Glomerular endothelial cell (primary cell): Measurements from ENCODE around the gene TMCC3. TPM values are rescaled to one million over a fixed set of nuclear protein-coding genes. Genes with fewer than 3 reads are reported as not detected.
"Not testable (repeated sequence)": the region's sequence is repeated elsewhere in the genome, so short reads cannot be mapped to it uniquely, and the experiment has no call there.

Source experiments
- DNase-seq: peaks from one replicate; pipeline ENCODE4 v3.0.0-alpha.2; 2011; ENCODE audit warnings: low read depth, low spot score; ENCODE audit errors: extremely low read depth
- total RNA-seq: library from RNA; depleted of rRNA; stranded (reverse); fragments of >200 nt; gene quantifications from 2 replicates; pipeline ENCODE4 v1.2.3, GENCODE V29; 2015

Gene TMCC3
- total RNA-seq, 1 donor from 2014 or later = 20.5 TPM

DNA sequence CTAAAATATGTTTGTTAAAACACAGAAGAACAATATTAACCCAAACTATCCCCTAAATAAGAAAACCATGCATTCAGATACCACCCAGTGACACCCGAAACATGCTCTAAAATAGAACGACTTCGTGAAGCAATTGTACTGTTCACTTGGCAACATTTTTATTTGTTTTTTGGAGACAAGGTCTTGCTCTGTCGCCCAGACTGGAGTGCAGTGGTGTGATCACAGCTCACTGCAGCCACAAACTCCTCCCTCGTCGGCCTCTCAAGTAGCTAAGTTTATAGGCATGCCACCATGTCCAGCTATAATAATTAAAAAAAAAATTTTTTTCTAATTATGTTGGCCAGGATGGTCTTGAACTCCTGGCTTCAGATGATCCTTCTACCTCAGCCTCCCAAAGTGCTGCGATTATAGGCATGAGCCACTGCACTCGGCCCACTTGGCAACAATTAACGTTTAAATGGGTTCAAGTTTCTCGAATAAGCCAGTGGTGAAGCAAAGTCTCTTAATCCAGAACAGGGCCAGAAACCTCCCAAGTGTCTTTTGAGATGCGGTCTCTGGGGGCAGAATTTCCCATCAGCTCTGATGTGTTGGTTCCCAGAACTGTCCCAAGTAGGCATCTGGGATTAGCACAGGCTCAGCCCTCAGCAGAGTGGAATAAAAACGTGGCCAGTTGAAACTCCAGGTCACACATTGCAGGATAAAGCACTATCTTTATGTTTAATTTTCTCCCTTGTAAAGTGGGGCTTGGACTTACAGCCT, 74.5 kb downstream of the TMCC3 start:
- DNase-seq = no peak

DNA sequence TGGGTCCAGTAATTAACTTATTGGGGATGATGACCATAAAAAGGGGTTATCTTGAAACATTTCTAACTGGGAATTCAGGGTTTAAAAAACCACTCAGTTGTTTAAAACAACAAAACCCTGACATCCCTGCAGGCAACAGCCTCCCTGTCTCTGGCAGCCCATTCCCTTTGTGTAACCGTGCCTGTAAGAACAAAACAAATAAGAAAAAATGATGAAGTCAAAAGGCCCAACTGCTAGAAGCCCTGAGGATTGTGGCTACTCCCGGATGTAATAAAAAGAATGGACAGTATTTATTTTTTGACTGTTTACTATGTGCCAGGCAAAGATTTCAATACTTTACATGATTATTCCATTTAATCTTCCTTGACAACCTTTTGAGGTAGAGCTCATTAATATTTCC, 75.3 kb downstream of the TMCC3 start:
- DNase-seq = no peak

DNA sequence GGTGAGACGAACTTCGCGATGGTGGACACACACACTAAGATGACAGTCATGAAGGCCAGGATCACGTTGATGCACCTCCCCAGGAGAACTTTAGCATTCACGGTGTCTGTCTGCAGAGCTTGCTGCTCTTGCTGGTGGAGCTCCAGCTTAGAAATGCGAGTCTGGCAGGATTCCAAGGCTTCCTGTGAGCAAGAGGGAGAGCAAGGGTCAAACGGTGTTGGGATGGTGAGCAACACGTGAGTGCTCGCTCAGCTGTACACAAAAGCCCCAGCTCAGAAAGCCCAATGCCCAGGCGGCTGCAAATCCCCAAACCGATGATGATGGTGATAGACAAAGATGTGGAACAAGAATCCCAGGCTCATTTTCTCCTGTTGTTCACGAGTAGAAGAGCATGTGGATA, 78.8 kb downstream of the TMCC3 start:
- peak; percentile 91 for DNase-seq

DNA sequence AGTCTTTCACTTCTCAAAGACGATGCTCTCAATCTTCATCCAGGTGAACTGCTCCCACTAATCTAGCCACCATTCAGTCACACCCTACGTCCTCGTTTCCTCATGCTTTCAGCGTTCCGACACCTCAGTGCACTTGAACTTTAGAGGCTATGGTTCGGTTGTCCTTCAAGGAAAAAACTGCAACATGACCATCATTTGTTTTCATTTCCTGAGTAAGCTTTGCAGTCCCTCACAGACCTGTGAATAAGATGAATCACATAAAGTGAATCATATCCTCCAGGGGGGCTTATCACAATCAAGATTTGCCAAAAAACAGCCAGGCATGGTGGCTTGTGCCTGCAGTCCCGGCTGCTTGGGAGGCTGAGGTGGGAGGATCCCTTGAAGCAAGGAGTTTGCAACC, 80.2 kb downstream of the TMCC3 start:
- no peak for DNase-seq

DNA sequence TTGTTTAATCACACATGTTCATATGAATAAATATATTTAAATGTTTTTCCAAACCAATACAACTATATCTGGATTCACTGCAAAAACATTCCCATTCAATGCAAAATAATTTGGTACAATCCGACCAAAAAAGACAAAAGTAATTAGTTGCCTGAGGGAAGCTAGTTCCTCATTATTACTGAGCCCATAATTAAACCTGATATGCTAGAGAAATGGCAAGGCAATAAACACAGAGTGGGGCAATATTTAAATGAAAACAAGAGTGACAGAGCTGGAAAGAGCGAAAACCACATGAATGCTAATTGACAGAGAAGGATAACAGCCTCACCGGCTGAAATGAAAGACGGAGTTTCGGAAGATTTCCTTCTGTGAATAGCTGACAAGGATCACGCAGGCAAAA, 82.6 kb downstream of the TMCC3 start:
- DNase-seq = no peak

DNA sequence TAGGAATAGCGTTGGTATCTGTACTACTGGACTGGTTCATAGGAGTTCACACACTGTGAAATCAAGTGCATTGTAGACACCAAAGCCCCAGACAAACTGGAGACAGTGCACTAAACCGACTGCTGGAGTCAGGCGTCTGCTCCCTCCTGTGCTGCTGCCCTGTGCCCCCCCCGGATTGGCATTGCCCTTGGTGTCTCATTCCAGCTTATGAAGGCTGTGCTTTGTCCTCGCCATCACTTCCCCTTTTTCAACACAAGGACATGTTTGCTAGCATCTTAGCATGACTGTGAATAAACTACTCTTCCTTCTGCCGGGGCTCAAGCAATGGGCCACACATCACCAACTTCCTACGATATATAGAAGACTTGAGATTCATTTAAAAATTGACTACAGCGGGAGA, 84.0 kb downstream of the TMCC3 start:
- no peak for DNase-seq

DNA sequence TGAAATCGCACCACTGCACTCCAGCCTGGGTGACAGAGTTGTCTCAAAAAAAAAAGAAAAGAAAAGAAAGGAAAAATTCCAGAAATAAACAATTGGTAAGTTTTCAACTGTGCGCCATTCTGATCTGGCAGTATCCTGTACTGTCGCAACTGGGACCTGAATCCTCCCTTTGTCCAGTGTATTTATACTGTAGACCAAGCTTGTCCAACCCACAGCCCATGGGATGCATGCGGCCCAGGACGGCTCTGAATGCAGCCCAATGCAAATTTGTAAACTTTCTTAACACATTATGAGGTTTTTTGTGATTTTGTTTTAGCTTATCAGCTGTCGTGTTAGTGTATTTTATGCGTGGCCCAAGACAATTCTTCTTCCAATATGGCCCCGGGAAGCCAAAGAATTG, 84.7 kb downstream of the TMCC3 start:
- no peak for DNase-seq

DNA sequence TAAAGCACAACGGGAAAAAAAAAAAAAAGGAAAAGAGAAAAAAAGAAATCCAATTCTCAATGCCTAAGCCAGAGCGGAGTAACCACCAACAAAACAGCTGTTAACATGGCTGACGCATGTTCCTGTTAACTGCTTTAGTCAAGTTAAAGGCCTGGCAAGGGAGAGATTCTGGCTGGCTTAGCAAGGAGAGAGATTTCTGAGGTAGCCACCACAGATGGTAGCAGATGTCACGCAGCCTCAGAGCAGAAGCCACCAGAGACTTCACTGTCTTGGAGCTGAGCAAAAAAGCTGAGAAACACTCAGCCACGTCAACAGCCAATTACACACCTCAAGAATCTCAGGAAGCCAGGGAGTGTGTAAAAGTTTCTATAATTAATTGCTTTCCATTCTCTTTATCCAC, 87.1 kb downstream of the TMCC3 start:
- no peak for DNase-seq

DNA sequence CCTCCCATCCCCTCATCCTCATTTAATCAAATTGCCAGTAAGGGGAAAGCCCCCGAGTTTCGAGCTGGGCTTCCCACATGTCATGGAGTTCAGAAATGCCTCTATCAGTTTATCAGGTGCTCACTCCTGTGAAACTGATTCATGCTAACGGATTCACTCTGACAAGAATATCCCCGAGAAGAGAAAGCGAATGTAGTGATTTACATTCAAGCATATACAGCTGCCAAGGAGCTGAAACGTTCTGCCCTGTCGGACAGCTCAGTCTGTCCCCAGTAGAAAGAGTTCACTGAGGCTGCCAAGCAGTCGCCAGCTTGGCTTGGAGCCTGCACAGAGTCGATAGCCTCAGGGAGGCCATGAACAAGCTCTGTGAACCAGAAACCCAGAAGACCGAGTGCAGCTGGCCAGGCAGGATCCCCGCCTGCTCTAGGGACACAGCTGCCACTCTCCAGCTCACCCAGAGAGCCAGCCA, 88.4 kb downstream of the TMCC3 start:
- DNase-seq = no peak

DNA sequence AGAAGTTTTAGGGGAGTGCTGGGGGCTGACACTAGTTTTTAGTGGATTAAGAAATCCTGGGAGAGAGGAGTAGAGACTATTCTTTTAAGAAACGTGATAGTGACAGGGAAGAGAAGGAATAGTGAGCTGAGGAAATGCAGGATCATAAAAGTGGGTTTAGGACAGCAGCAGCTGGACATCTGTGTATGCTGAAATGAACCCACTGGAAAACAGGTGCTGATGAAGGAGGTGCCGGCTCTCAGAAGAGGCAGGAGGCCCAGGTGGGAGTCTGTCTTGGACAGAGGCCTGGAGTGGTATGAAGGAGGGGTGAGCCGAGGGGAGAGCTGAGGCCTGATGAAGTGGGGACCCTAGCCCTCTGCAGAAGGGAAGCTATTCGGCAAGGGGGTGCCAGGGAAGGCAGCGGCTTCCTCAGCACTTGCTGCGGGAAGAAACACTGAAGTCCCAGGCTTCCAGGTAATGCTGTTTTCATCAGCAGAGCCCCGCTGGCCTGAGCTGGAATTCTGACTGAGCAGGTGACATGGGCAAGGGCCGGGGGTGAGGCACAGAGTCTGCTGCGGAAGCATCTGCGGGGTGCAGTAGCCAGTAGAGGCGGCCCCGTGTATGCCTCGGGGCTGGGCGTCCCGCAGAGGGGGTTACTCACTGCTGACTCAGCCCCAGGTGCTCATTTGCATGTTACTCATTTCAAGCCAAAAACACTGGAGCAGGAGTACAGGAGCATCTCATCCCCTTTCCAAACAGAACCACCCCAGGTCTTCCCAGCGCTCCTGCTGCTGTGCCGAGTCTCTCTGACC, 89.7 kb downstream of the TMCC3 start:
- no peak for DNase-seq

DNA sequence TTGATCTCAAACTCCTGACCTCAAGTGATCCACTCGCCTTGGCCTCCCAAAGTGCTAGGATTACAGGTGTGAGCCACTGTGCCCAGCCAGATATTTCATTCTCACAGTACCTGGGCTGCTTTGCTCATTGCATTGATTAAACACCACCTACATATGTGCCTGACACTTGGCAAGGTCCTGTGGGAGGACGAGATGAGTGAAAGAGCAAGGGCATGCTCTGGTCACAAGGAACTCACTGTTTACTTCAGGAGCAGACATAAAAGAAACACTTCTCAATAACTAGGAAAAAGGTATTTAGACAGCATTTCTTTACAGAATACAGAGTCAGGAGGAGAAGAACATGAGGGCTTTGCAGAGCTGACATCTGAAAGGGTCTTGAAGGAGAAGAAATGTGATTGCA, 91.7 kb downstream of the TMCC3 start:
- DNase-seq = no peak

DNA sequence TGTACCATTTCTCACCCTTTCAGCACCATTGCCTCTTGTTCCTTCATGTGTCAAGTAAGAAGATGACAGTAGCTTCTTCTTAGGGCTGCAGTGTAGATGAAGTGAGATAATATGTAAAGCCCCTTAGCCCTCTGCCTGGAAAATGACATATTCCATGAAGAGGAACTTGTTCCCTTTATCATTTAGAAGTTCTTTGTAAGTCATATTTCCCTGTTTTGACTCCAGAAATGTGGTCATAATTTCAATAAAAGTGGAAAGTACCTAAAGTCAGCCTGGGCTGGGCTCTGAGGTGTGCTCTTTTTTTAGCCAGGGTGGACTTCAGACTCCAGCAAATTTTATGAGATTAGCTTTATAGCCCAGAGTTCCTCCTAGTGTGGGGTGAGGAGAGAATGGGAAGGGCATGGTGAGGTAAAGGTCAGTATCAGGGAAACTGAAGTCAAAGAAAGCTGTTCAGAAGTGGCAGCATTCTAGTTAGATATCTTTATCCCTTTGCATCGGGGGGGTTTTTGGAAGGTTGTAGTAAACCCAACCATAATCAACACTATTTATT, 92.5 kb downstream of the TMCC3 start:
- no peak for DNase-seq

DNA sequence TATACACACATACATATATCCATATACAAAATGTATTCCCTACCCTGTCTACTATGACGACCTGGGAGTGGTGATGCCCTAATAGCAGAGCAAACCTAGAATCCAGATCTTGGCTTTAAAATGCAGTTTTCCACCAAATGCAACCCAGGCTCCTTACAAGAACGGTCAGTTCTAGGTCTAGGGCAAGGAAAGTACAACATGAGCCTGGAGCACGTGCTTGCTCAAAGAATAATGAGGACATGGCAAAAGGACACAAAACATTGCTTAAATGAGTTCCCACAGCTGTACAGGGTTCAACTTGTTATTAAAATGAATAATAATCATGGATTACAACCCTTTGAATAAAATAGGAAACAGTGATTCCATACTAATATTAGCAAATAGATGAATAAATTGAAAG, 94.7 kb downstream of the TMCC3 start:
- DNase-seq = no peak

DNA sequence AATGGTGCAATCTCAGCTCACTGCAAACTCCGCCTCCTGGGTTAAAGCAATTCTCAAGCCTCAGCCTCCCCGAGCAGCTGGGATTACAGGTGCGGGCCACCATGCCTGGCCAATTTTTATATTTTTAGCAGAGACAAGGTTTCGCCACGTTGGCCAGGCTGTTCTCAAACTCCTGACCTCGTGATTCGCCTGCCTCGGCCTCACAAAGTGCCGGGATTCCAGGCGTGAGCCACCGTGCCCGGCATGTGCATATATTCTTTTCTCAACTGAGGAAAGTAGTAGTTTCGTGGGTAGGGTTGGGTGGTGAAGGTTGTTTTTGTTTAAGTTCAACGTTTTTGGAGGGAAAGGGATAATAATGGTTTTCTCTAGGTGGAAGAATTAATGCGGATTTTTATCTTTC, 96.5 kb downstream of the TMCC3 start:
- no peak for DNase-seq

DNA sequence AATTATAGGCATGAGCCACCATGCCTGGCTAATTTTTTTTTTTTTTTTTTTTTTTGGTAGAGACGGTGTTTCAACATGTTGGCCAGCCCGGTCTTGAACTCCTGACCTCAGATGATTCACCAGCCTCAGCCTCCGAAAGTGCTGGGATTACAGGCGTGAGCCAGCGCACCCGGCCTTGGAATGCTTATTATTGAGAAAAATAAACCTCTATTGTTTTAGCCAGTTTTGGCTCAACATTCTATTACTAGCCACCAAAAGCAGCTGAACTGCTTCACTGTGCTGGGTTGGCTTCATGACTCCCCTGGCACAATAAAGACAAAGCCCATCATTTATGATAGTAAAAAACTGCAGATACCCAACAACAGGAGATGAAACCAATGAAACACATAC, 97.2 kb downstream of the TMCC3 start:
- no peak for DNase-seq

DNA sequence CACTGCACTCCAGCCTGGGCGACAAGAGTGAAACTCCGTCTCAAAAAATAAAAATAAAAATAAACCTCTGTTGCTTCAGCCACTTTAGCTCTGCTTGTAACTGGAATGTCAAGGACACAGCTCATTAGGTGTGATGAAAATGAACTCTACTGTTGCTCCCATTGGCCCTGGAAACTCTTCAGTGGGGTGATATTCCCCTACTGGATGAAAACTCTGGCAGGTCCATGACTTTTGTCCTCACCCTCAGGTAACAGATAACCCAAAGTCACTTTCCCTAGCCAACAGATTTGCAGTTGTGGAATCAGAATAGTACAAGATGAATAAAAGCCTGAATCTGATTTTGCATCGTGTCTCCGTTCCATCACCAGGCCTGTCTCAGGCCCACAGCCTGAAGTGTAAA, 98.5 kb downstream of the TMCC3 start:
- no peak for DNase-seq

DNA sequence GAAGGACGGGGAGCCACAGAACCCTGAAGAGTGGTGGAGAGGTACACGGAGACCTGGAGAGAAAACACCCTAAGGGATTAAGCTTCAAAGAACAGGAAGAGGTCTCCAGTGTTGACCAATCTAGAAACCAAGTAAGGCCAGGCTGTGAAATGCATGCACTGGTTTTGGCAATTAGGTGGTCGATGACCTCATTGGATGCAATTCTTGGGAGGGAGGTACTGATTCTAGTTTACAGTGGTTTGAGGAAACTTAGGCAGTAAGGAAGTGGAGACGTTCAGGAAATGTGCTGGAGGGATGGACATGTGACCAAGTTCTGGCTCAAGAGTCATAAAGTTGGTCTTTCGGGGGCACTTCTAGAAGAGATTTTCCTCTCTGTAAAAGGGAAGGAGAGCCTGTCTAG, 99.4 kb downstream of the TMCC3 start:
- no peak for DNase-seq

DNA sequence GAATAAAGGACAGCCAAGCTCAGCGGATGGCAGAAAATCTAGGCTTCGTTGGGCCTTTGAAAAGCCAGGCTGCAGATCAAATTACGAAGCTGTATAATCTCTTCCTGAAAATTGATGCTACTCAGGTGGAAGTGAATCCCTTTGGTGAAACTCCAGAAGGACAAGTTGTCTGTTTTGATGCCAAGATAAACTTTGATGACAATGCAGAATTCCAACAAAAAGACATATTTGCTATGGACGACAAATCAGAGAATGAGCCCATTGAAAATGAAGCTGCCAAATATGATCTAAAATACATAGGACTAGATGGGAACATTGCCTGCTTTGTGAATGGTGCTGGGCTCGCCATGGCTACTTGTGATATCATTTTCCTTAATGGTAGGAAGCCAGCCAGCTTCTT, 101.5 kb downstream of the TMCC3 start:
- DNase-seq = not testable (repeated sequence)

DNA sequence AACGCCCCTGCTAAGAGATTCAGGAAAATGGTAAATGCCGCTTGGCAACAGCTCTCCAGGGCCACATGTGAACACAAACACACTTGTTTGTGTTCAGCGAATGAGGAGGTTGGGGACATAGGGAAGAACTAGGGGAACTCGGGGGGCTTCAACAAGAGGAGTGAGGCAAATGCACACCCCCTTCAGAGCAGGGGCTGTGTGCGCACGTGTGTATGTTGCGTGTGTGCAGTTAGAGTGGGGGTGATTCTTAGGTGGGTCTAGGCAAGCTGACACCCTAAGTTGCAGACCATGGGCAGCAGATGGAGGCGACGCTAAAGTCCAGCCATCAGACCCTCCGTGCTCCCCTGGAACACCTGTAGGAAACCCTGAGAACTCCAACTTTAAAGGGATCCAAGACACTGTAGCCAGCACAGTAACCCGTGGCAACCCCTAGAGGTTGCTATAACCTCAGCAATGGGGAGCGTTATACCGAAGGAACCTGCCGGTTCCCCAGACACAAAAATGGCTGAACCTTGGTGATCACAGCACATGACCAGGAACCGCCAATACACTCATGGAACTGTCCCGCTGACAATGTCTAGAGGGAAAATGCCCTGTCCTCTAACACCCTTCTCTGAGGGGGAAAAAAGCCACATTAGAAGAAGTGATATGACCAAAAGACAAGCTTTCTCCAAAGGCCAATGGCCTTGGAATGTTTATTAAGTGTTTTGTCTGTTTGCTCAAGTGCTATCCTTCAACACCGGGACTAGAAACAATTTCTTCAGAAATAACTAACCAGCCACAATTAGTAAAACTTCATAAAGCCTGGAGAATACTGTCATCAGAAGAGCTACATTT, 104.2 kb downstream of the TMCC3 start:
- DNase-seq = no peak

DNA sequence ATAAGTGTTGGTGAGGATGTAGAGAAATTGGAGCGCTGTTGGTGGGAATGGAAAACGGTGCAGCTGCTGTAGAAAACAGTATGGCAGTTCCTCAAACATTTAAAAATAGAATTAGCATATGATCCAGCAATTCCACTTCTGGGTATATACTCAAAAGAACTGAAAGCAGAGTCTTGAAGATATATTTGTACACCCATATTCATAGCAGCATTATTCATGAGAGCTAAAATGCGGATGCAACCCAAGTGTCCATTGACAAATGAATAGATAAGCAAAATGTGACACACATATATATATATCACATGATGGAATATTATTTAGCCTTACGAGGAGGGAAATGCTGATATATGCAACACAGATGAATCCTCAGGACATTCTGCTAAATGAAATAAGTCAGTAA, 106.0 kb downstream of the TMCC3 start:
- DNase-seq = no peak

DNA sequence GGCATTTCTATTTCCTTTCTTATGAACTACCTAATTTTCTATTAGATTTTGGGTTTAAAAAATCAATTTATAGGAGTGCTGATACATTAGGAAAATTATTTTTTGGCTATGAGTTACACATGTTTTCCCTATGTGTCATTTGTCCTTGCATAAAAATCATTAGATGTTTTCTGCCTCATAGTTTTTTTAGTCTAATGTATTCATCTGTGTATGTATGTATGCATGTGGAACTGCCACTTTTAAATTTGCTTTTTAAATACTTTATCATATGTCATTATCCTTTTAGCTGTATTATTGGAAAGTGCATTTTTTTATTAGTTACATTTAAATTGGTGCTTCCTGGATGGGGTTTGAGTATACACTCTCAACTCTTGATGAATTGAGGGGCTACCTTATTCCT, 112.0 kb downstream of the TMCC3 start:
- no peak for DNase-seq
